T47D (cell line): ENCODE data around the gene CFAP54.
A peak's percentile ranks its signal among the peaks of the same experiment; 100 is the strongest.

Experiments
- DNase-seq, 2 experiments: peaks; one replicate each; pipeline versions ENCODE4 v3.0.0 to v3.0.0-alpha.2; 2011 to 2012; ENCODE audit warnings: low read depth in 1 of 2, low spot score in 1 of 2
- JUND ChIP-seq: IDR thresholded peaks from 2 replicates; pipeline ENCODE4 v1.6.1; 2012; ENCODE audit warnings: low read depth
- in situ Hi-C: cut with HindIII; loops from 2 replicates; pipeline ENCODE4 v1.10.0; 2016; ENCODE audit warnings: low sequenced_read_pairs, low pct_unique_long_range_greater_than_20kb

Gene CFAP54, protein sequence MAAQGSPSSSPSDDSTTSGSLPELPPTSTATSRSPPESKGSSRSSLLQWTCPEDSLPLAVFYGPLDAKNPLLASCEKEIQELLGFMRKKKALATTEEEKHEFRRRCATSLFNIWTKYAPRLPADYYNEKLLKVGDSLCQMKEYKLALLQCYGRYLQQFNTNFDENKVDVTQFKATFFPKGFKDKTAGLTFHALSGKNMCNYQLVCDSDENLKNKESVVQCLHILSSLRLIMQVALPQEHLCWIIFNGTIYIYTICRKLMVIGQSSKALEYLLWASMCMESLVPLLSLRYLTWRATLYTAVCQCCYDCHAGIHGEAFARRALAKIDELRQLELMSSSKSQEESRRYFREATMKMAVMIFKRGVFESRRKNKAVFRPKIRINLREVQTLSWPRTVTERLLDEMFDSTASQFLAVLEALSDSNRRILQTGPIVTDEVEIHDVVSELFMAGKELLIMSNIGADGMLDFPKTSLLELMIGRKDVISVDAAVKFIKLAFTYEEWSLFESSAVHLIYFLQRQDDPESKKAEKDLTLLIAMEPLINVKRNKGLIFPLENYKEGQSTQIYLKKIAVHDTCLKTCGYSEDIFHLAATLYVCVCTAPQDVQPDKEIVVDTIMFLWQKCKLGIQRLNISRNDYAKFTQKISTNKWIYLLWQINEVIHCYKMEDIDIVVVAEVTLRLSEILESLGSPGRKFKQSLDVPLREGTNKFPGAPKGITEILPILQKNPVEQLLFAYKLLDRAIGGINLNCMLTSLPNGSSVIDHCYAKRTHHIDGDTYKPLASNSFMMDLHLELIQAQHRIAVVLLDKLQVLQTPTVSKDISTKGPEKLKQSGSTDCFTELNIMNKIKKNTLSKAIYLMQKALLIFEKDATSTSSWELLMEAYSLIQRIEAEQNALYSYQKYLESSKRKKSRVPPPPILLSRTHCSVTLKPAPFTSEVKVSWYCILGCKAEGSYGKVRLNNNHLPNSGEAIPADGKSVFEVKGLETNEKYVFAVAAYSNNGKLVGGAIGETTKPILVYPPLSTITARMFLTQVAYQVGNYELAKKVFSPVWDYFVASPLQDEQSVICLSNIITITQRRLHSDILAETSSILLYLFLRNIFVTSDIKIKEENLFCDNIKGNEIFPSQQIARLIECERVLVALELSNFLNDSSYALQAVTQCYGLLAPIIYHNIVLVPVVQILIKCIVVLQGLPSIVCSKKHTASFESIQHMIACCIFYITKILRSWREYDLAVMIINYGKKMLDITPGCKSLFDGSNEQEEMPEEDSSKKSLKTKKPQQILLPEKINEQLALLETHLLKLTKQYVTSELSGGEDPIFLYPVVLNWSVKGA (N-terminal part only)

GRCh38 chr12:96489392-96490056 is at the start of gene CFAP54:
Gene CFAP54 (plus strand): TSS chr12:96489577. CDS start chr12:96489610, 33 bp downstream.
- TF ChIP-seq JUND, result no peak
- DNase-seq, result peak; percentile 92 to 96
- in situ Hi-C loops, result no loop called here

- no peak for TF ChIP-seq JUND
- in situ Hi-C loops, result no loop called here
- DNase-seq, result no peak
Measured at GRCh38 chr12:96441816-96442215, 47.6 kb upstream of the CFAP54 start.

DNA sequence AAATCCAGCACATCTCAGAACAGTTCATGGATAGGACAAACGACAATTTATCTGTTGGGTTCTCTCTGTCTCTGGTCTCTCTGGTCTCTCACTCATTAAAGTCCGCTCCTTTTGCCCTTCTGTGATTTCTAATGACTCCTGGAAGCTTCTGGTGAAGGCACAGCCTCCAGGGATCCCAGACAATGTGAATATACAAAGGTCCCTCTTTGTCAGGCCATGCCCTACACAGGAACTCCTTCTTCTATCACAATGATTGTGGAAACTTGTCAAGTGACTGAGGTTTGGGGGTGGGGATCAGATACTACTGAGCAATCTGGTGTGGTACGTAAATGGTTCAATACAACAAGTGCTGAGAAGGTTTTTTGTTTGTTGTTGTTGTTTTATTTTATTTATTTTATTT is 46.5 kb upstream of the CFAP54 start:
- in situ Hi-C loops, result no loop called here
- DNase-seq, result no peak
- no peak for TF ChIP-seq JUND

- TF ChIP-seq JUND, result no peak
- in situ Hi-C loops, result no loop called here
- no peak for DNase-seq
Measured at GRCh38 chr12:96444399-96444798, 45.0 kb upstream of the CFAP54 start.

DNA sequence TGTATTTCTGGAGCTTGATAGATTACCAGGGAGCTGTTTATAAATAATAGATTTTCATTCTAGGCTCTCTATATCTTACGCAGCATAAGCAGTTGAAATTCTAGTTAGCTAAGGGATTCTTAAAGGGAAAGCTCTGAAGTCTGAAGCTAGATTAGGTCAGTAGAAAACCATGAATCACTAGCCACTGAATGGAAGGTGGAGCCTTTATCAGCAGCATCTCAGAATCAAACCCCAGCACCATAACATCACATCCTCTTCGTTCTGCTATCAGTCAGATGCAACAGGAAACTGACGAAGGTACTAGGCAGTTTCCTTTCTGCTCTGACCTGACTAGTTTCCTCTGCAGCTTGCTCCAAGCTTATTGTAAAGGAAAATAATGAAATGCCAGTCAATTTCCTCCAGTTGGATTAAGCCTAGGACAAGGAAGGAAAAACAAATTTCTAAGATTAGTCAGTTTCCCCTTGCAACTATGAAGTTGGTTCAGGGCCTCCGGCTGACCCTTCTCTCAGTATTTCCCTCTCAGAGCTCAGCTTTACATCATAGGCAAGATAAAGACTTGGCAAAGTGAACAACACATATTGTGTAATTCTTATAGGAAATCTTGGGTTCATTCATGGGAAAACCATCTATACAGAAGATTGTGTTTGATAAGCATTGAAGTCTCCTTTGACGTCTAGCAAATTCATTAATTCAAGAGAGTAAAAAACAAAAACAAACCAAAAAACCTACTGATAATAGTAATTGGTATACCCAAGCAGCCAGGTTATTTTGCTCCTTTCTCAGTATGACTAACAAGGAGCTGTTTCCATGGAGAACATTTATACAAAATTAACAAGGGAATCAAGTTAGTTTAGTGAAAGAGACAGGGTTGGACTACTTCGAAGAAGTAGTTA is 43.4 kb upstream of the CFAP54 start:
- no peak for DNase-seq
- in situ Hi-C loops, result no loop called here
- no peak for TF ChIP-seq JUND

- TF ChIP-seq JUND, result no peak
- no peak for DNase-seq
- in situ Hi-C loops, result no loop called here
Measured at GRCh38 chr12:96447256-96447655, 42.1 kb upstream of the CFAP54 start.

DNA sequence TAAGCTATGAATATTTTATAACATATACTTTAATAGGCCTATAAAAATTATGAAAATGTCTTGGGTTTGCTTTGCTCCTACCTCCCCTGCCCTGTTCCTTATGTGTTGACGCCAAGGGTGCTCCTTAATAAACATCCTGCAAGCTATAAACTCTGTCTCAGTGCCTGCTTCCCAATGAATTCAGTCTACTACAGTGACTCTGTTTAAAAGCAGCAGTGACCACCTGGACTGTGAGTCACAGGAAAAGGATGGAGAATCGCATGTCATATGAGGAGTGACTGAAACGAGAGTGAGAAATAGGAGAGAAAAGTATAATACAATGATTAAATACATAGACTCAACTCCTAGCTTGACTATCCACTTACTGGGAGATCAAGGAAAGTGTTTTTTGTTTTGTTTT is 41.1 kb upstream of the CFAP54 start:
- in situ Hi-C loops, result no loop called here

DNA sequence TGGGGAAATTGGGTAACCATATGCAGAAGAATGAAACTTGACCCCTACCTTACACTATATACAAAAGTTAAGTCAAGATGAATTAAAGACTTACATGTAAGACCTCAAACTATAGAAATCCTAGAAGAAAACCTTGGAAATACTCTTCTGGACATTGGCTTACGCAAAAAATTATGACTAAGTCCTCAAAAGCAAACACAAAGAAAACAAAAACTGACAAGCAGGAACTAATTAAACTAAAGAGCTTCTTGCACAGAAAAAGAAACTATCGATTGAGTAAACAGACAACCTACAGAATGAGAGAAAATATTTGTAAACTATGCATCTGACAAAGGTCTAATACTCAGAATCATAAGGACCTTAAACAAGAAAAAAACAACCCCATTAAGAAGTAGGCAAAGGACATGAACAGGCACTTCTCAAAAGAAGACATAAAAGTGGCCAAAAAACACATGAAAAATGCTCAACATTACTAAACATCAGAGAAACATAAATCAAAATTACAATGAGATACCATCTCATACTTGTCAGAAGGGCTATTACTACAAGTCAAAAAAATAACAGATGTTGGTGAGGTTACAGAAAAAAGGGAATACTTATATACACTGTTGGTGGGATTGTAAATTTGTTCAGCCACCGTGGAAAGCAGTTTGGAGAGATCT is 37.0 kb upstream of the CFAP54 start:
- peak in 1 of 2 experiments; percentile 18 for DNase-seq
- no peak for TF ChIP-seq JUND
- in situ Hi-C loops, result no loop called here

More for the DNA sequence above, 41.1 kb upstream of the CFAP54 start:
- DNase-seq, result no peak
- no peak for TF ChIP-seq JUND

DNA sequence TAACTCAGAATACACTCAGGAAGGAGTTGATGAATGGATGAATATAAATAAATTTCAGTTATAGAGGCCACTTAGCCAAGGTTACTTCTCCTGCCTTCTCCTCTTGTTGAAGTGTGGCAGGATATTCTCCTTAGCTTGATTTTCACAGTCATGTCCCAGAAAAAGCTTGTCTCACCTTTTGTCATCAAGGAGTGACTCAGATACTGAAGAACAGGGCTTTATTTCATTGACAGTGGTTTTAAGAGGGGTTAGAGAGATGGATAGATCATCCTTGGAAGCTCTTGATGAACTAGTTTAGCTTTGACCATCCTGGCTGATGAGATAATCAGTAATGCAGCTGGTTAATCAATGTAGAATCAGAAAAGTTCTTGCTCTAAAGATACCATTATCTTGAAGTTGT is 35.0 kb upstream of the CFAP54 start:
- TF ChIP-seq JUND, result no peak
- in situ Hi-C loops, result no loop called here
- DNase-seq, result no peak

- no peak for TF ChIP-seq JUND
- in situ Hi-C loops, result no loop called here
- DNase-seq, result no peak
Measured at GRCh38 chr12:96456265-96456974, 33.0 kb upstream of the CFAP54 start.
